GM12878 (cell line): ENCODE results near the gene BRD2. TPM values are rescaled to one million over a fixed set of nuclear protein-coding genes. Genes with fewer than 3 reads are reported as not detected.

Experiments used
- ATAC-seq: fragments of 200-7000 bp; cut with Tn5 transposase; 3 replicates; pipeline ENCODE4 v1.9.1; 2020; ENCODE audit warnings: mild to moderate bottlenecking, moderate library complexity
- BruUV-seq: library from RNA; stranded (reverse); fragments of 400-500 nt; replicated peaks from 2 replicates; lab custom pipeline; 2021; lab: Mats Ljungman, UMichigan
- CTCF ChIA-PET: fragments of 300-600 bp; sonication (Branson Sonifier 250); formaldehyde crosslinking; extraction: SDS; loops from one replicate; lab custom pipeline; 2021; ENCODE audit warnings: inconsistent platforms; lab: Yijun Ruan, JAX
- POLR2A ChIA-PET: fragments of 350-600 bp; formaldehyde crosslinking; extraction: SDS; loops from one replicate; lab custom pipeline; 2021; ENCODE audit warnings: inconsistent platforms; lab: Charles Lee
- RAD21 ChIA-PET: fragments of 300-600 bp; sonication (Branson Sonifier 250); formaldehyde crosslinking; loops from one replicate; lab custom pipeline; 2023; ENCODE audit warnings: antibody characterized with exemption; ENCODE audit not compliant: unreplicated experiment; lab: Charles Lee
- SMC1A ChIA-PET: fragments of 300-600 bp; sonication (Branson Sonifier 250); formaldehyde crosslinking; loops from one replicate; lab custom pipeline; 2023; ENCODE audit not compliant: unreplicated experiment, uncharacterized antibody; lab: Charles Lee
- DNase-seq: peaks from one replicate; pipeline ENCODE4 v3.0.0-alpha.2; 2011; ENCODE audit warnings: low read depth, low spot score
- FAIRE-seq: peaks from 3 replicates; lab custom pipeline; 2011; peaks lifted over from hg19 to GRCh38; lab: Jason Lieb, UNC
- H2AFZ ChIP-seq: 2 replicates; pipeline ENCODE4 v1.6.0; 2011; ENCODE audit warnings: low read depth, low read length, control low read depth; ENCODE audit not compliant: control insufficient read depth
- H3K27ac ChIP-seq: 2 replicates; pipeline ENCODE4 v1.5.1; 2011; ENCODE audit warnings: control low read depth; ENCODE audit not compliant: control insufficient read depth, insufficient read depth
- H3K27me3 ChIP-seq, 2 experiments: replicated peaks in 1 of 2; 2 replicates each; pipeline versions ENCODE4 v1.6.0 to v1.6.1; 2011; ENCODE audit warnings: low read length in 1 of 2; ENCODE audit not compliant: control insufficient read depth in 2 of 2, insufficient read depth in 2 of 2
- H3K36me3 ChIP-seq, 2 experiments: 2 replicates each; pipeline ENCODE4 v1.5.1; 2011; ENCODE audit warnings: low read length in 1 of 2; ENCODE audit not compliant: control insufficient read depth in 2 of 2, insufficient read depth in 2 of 2
- H3K4me1 ChIP-seq: 2 replicates; pipeline ENCODE4 v1.6.1; 2011; ENCODE audit warnings: mild to moderate bottlenecking, low read length, moderate library complexity, mixed read lengths; ENCODE audit not compliant: control insufficient read depth, insufficient read depth
- H3K4me2 ChIP-seq: 2 replicates; pipeline ENCODE4 v1.6.0; 2011; ENCODE audit warnings: control low read depth; ENCODE audit not compliant: control insufficient read depth, insufficient read depth
- H3K4me3 ChIP-seq: fragments of 200-600 bp; sonication (generic); 2 replicates; pipeline ENCODE4 v1.5.1; 2016
- H3K79me2 ChIP-seq: 2 replicates; pipeline ENCODE4 v1.6.0; 2011; ENCODE audit warnings: low read length; ENCODE audit not compliant: control insufficient read depth, insufficient read depth
- H3K9ac ChIP-seq: 2 replicates; pipeline ENCODE4 v1.8.0; 2011; ENCODE audit warnings: low read length, control low read depth, mixed read lengths; ENCODE audit not compliant: control insufficient read depth, insufficient read depth
- H3K9me3 ChIP-seq: replicated peaks from 3 replicates; pipeline ENCODE4 v1.5.1; 2011; ENCODE audit warnings: mild to moderate bottlenecking, low read length; ENCODE audit not compliant: control insufficient read depth, insufficient read depth
- H4K20me1 ChIP-seq: 2 replicates; pipeline ENCODE4 v1.6.0; 2011; ENCODE audit not compliant: control insufficient read depth, insufficient read depth
- BCL3 ChIP-seq: IDR thresholded peaks from 2 replicates; pipeline ENCODE4 v1.6.1; 2011; ENCODE audit warnings: borderline replicate concordance, low read depth, mild to moderate bottlenecking, moderate library complexity, low read length; ENCODE audit not compliant: insufficient read depth, poor library complexity, severe bottlenecking
- EP300 ChIP-seq, 2 experiments: fragments of 150-350 bp in 1 of 2; IDR thresholded peaks; 2 replicates each; pipeline ENCODE4 v1.6.1; 2011 to 2012; ENCODE audit warnings: low read depth in 2 of 2, low read length in 2 of 2, borderline replicate concordance in 1 of 2, improper control_type of control experiment in 1 of 2, inconsistent platforms in 1 of 2; ENCODE audit not compliant: control insufficient read depth in 1 of 2
- KDM1A ChIP-seq: fragments of 200-600 bp; sonication (generic); IDR thresholded peaks from 2 replicates; pipeline ENCODE4 v1.6.1; 2016; ENCODE audit warnings: borderline replicate concordance
- PML ChIP-seq: IDR thresholded peaks from 2 replicates; pipeline ENCODE4 v1.6.1; 2012; ENCODE audit warnings: low read length, inconsistent platforms
- POLR2A ChIP-seq: IDR thresholded peaks from 2 replicates; pipeline ENCODE4 v1.6.1; 2011; ENCODE audit warnings: low read depth, mild to moderate bottlenecking, low read length
- POLR2AphosphoS5 ChIP-seq: IDR thresholded peaks from 2 replicates; pipeline ENCODE4 v1.6.1; 2011; ENCODE audit warnings: mild to moderate bottlenecking, low read length, inconsistent platforms
- POU2F2 ChIP-seq: IDR thresholded peaks from 3 replicates; pipeline ENCODE4 v1.6.1; 2011; ENCODE audit warnings: low read depth, mild to moderate bottlenecking, low read length, borderline replicate concordance
- RFX5 ChIP-seq: IDR thresholded peaks from 2 replicates; pipeline ENCODE4 v1.6.1; 2011; ENCODE audit warnings: low read depth, low read length, improper control_type of control experiment
- SIN3A ChIP-seq: IDR thresholded peaks from 2 replicates; pipeline ENCODE4 v1.6.1; 2012; ENCODE audit warnings: low read depth, low read length, improper control_type of control experiment
- SMAD1 ChIP-seq: fragments of 450-650 bp; IDR thresholded peaks from 2 replicates; pipeline ENCODE4 v1.6.1; 2018; ENCODE audit warnings: mild to moderate bottlenecking, low read depth; ENCODE audit not compliant: partially characterized antibody
- YBX1 ChIP-seq: fragments of 450-650 bp; IDR thresholded peaks from 2 replicates; pipeline ENCODE4 v1.6.1; 2016; ENCODE audit warnings: antibody characterized with exemption
- WGBS: methylation state at CpG from one replicate; pipeline ENCODE4 v1.1.6; 2016; ENCODE audit warnings: low lambda C conversion rate; ENCODE audit not compliant: insufficient replicate concordance, insufficient coverage; ENCODE audit errors: missing lambda C conversion rate; 5-methylcytosine and 5-hydroxymethylcytosine counted together
- in situ Hi-C: fragments of 300-500 bp; cut with MboI; formaldehyde crosslinking; loops from 9 replicates; pipeline ENCODE4 v1.14.3; 2018; ENCODE audit warnings: mixed read lengths
- intact Hi-C: fragments of 100-400 bp; cut with micrococcal nuclease; formaldehyde crosslinking; loops from one replicate; pipeline ENCODE4 v1.14.2; 2022; ENCODE audit not compliant: unreplicated experiment
- polyA plus RNA-seq, 11 experiments: library from polyadenylated mRNA; depleted of rRNA in 4 of 11; unstranded in 6 of 11; stranded (reverse) in 5 of 11; fragments of >200 nt; fragmentation: Nextera tagmentation in 4 of 11; fragmentation: Illumina TruSeq in 1 of 11; extraction: Ambion mirVana in 4 of 11; extraction: Trizol in 1 of 11; gene quantifications; 1 replicate in 1 of 11; 2 replicates in 10 of 11; pipeline versions ENCODE4 v1.2.1 to v1.2.3, GENCODE V29; 2011 to 2016; ENCODE audit warnings: inconsistent platforms in 2 of 11, missing spikeins in 2 of 11, low read depth in 1 of 11
- total RNA-seq, 4 experiments: library from RNA; depleted of rRNA in 3 of 4; stranded (reverse); fragments of >200 nt in 3 of 4; fragmentation: Illumina TruSeq in 1 of 4; extraction: Trizol in 1 of 4; gene quantifications; 2 replicates each; pipeline versions ENCODE4 v1.2.1 to v1.2.3, GENCODE V29; 2013 to 2021

BRD2 gene
- total and polyA plus RNA-seq, 10 of the 15 experiments (the other 5 are each of a cell fraction or from before 2014, with no cell fraction given): 32.2 to 239 (median 139) TPM

DNA sequence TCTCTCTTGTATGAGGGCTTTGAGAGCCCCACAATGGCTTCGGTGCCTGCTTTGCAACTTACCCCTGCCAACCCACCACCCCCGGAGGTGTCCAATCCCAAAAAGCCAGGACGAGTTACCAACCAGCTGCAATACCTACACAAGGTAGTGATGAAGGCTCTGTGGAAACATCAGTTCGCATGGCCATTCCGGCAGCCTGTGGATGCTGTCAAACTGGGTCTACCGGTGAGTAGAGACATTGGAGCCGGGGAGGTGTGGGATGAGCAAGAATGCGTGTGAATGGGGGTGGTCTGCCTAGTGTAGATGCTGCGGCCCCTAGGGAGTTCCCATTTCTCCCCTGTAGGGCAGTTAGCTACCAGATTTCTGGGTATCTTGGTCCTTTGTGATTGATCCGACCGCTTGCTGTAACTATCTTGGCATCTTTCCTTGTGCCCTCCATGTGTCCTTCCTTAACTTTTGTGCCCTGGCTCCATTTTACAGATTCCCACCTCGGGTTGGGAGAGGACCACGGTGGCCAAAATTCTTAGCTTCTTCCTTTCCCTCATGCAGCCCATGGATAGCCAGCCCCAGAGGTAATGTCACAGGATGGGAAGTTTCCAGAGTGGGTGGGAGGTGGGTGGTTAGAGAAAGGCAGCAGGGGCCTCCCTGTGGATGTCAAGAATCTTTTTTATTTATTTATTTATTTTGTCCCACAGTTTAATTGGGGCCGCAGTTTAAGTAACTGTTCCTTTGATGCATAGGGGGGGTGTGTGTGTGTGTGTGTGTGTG is 6.3 kb downstream of the BRD2 start:
- DNase-seq: no peak
- H3K36me3 ChIP-seq: peaks cover 49 to 57% of the 10 kb centered on the region in 2 experiments
- RAD21 ChIA-PET: interaction anchor here (0.9 to 12.2 kb wide), 8 partner anchors 8 to 119 kb away, joined by 3 to 224 read pairs (median 28); partner anchors contain the start of genes HLA-DMA and HLA-DMB
- peak overlapping the region; percentile 78 for H3K4me2 ChIP-seq
- TF ChIP-seq YBX1 (no peak), KDM1A (no peak), RFX5 (no peak), SMAD1 (no peak), PML (no peak), POLR2A (peak; percentile 55; the same call in 1 of the 2 replicates), SIN3A (0 out of 2 replicates have a peak, but pooled peaks have one; percentile 10), POU2F2 (0 out of 3 replicates have a peak, but pooled peaks have one; percentile 20), EP300 (IDR thresholded peaks at IDR 0.05; ENCODE audit: borderline replicate concordance in 1 of 2, control insufficient read depth in 1 of 2, low read depth in 2 of 2, low read length in 2 of 2) (no peak), BCL3 (no peak), POLR2AphosphoS5 (peak; percentile 84)
- ATAC-seq: no peak
- 0% methylated on average over 14 of the region's 14 CpGs for WGBS
- no TSS peak for BruUV-seq
- intact Hi-C loops: loop anchor here (5.0 kb wide), 1 partner anchor 132 kb away; the partner anchor contains the start of gene PSMB8
- peak overlapping the region; percentile 85 for H3K9ac ChIP-seq
- no peaks in the 10 kb centered on the region for H3K9me3 ChIP-seq
- peaks cover 84% of the 10 kb centered on the region for H3K79me2 ChIP-seq
- in situ Hi-C loops: loop anchor here (25.0 kb wide), 2 partner anchors 1412 to 1688 kb away; partner anchors contain the start of gene LTA
- no peak overlapping the region for H2AFZ ChIP-seq
- POLR2A ChIA-PET: interaction anchor here (0.9 to 16.6 kb wide), 8 partner anchors 8 to 536 kb away, joined by 3 to 486 read pairs (median 11); partner anchors contain the start of genes HLA-DMA, HLA-DMB and TAP2
- H4K20me1 ChIP-seq: peaks cover 44% of the 10 kb centered on the region
- no peaks in the 10 kb centered on the region; the same call in 1 of the 2 replicates for H3K4me1 ChIP-seq
- no peaks in the 10 kb centered on the region for H3K27me3 ChIP-seq
- CTCF ChIA-PET: interaction anchor here (0.6 to 13.8 kb wide), 10 partner anchors 8 to 1189 kb away, joined by 3 to 162 read pairs (median 5); partner anchors contain the start of genes HLA-DMA and TAP2
- H3K27ac ChIP-seq: no peak overlapping the region; the same call in 1 of the 2 replicates
- peak overlapping the region; percentile 93 for H3K4me3 ChIP-seq
- SMC1A ChIA-PET: interaction anchor here (0.8 to 17.2 kb wide), 15 partner anchors 9 to 89 kb away, joined by 3 to 347 read pairs (median 4); partner anchors contain the start of gene HLA-DMA
- no peak for FAIRE-seq
